Ishikawa (cell line): ENCODE results near the gene MIA2.

Source experiments
- CEBPB ChIP-seq: IDR thresholded peaks from 2 replicates; pipeline ENCODE4 v1.6.1; 2012
- EGR1 ChIP-seq: IDR thresholded peaks from 2 replicates; pipeline ENCODE4 v1.6.1; 2012
- EP300 ChIP-seq: IDR thresholded peaks from 2 replicates; pipeline ENCODE4 v1.6.1; 2012; ENCODE audit warnings: borderline replicate concordance
- FOXM1 ChIP-seq: IDR thresholded peaks from 2 replicates; pipeline ENCODE4 v1.6.1; 2012; ENCODE audit warnings: low read depth, borderline replicate concordance
- NFIC ChIP-seq: IDR thresholded peaks from 2 replicates; pipeline ENCODE4 v1.6.1; 2012
- RAD21 ChIP-seq: IDR thresholded peaks from 2 replicates; pipeline ENCODE4 v1.6.1; 2012; ENCODE audit warnings: low read depth
- TAF1 ChIP-seq: IDR thresholded peaks from 2 replicates; pipeline ENCODE4 v1.6.1; 2012; ENCODE audit warnings: low read depth, mild to moderate bottlenecking
- TEAD4 ChIP-seq: IDR thresholded peaks from 2 replicates; pipeline ENCODE4 v1.6.1; 2012
- USF1 ChIP-seq: IDR thresholded peaks from 2 replicates; pipeline ENCODE4 v1.6.1; 2012

GRCh38 chr14:39276005-39276404 is 42.3 kb downstream of the MIA2 start:
- no peak for TF ChIP-seq EP300
- no peak for TF ChIP-seq EGR1
- TF ChIP-seq NFIC, result no peak
- TF ChIP-seq TAF1, result no peak
- TF ChIP-seq CEBPB, result no peak
- no peak for TF ChIP-seq USF1
- TF ChIP-seq FOXM1, result no peak
- no peak for TF ChIP-seq RAD21
- no peak for TF ChIP-seq TEAD4
